Measurements from ENCODE around the gene FAM171A1.

Gene FAM171A1

DNA sequence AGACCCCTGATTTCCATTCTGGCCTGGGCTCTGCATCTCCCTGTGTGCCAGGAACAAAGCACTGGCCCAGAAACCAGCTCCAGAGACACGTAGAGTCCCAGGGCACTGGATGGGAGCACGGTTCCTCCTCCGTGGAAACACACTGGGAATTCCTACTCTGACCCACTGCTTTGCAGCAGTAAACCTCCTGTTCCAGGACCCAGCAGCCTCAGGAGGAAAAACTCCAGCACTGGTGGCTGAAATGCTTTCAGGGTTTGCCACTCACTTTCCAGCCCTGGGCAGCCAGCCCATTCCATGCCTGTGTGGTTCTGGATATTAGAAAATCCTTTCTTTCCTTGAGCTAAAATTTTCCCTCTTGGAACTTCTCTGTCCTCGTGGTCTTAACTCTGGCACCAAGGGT, 58.0 kb downstream of the FAM171A1 start:
- Histone ChIP-seq H3K9me2 (replicated peaks; ENCODE audit: insufficient read depth, low read length) (no peaks in the 10 kb centered on the region), H3K9me3 (replicated peaks; ENCODE audit: insufficient read depth, low read length) (no peaks in the 10 kb centered on the region), H3K4me1 (ENCODE audit: low read length) (no peaks in the 10 kb centered on the region), H3K27me3 (replicated peaks; ENCODE audit: insufficient read depth, low read length) (no peaks in the 10 kb centered on the region), H3K9ac (ENCODE audit: low read length) (no peak overlapping the region), H3K79me2 (ENCODE audit: low read length) (no peaks in the 10 kb centered on the region), H3K36me3 (replicated peaks; ENCODE audit: insufficient read depth, low read length) (no peaks in the 10 kb centered on the region), H3K4me3 (ENCODE audit: low read length) (no peak overlapping the region), H4K20me1 (ENCODE audit: insufficient read depth, low read length) (no peaks in the 10 kb centered on the region), H2AFZ (ENCODE audit: low read length) (no peak overlapping the region), H3K4me2 (ENCODE audit: low read depth, low read length) (no peak overlapping the region), H3K27ac (ENCODE audit: low read length) (no peak overlapping the region), H3F3A (ENCODE audit: insufficient read depth, low read length) (no peaks in the 10 kb centered on the region)
- TF ChIP-seq EZH2phosphoT487 (IDR thresholded peaks at IDR 0.05; ENCODE audit: low read length) (no peak), EZH2 (optimal IDR thresholded peaks at IDR 0.05; ENCODE audit: low read depth, low read length) (no peak)
- TF ChIP-seq, protein P1, sequence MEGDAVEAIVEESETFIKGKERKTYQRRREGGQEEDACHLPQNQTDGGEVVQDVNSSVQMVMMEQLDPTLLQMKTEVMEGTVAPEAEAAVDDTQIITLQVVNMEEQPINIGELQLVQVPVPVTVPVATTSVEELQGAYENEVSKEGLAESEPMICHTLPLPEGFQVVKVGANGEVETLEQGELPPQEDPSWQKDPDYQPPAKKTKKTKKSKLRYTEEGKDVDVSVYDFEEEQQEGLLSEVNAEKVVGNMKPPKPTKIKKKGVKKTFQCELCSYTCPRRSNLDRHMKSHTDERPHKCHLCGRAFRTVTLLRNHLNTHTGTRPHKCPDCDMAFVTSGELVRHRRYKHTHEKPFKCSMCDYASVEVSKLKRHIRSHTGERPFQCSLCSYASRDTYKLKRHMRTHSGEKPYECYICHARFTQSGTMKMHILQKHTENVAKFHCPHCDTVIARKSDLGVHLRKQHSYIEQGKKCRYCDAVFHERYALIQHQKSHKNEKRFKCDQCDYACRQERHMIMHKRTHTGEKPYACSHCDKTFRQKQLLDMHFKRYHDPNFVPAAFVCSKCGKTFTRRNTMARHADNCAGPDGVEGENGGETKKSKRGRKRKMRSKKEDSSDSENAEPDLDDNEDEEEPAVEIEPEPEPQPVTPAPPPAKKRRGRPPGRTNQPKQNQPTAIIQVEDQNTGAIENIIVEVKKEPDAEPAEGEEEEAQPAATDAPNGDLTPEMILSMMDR (IDR thresholded peaks at IDR 0.05; ENCODE audit: low read length) = no peak
- no peak for DNase-seq

DNA sequence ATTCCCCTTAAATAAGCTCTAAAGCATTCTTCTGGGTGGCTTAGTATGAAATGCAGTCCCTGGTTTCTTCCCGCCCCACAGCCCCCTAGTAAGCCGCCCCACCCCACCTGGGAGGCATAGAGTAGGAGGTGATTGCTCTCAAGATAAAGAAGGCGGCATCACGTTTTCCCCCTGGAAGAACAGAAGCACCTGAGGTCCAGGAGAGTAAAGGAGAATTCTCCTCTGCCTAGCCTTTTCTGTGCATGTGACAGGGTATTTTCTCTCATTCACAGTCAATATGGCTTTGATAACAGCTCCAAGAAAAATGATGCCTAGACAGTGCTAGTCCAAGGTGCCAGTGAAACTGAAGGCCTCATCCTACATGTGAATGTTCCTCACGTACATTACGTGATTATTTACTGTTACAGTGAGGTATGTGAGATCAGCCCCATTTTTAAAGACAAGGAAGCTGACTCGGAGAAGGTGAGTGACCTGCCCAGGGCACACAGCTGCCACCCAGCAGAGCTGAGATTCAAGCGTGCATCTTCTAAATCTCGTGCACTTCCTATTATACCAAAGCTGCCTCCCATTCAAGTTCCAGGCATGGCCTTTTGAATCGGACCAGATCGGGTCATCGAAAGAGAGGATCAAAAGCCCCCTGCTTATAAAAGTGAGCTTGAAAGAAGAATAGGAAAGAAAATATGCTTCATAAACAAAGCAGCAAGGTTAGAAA, 59.4 kb downstream of the FAM171A1 start:
- Histone ChIP-seq H3K79me2 (ENCODE audit: low read length) (no peaks in the 10 kb centered on the region), H3K27me3 (replicated peaks; ENCODE audit: insufficient read depth, low read length) (no peaks in the 10 kb centered on the region), H2AFZ (ENCODE audit: low read length) (no peak overlapping the region), H3K4me1 (ENCODE audit: low read length) (no peaks in the 10 kb centered on the region), H3F3A (ENCODE audit: insufficient read depth, low read length) (no peaks in the 10 kb centered on the region), H3K9ac (ENCODE audit: low read length) (no peak overlapping the region), H3K27ac (ENCODE audit: low read length) (no peak overlapping the region), H4K20me1 (ENCODE audit: insufficient read depth, low read length) (no peaks in the 10 kb centered on the region), H3K9me2 (replicated peaks; ENCODE audit: insufficient read depth, low read length) (no peaks in the 10 kb centered on the region), H3K9me3 (replicated peaks; ENCODE audit: insufficient read depth, low read length) (no peaks in the 10 kb centered on the region), H3K36me3 (replicated peaks; ENCODE audit: insufficient read depth, low read length) (no peaks in the 10 kb centered on the region), H3K4me2 (ENCODE audit: low read depth, low read length) (no peak overlapping the region), H3K4me3 (ENCODE audit: low read length) (no peak overlapping the region)
- no peak for TF ChIP-seq EZH2phosphoT487 (IDR thresholded peaks at IDR 0.05; ENCODE audit: low read length)
- TF ChIP-seq EZH2 (optimal IDR thresholded peaks at IDR 0.05; ENCODE audit: low read depth, low read length) = no peak
- TF ChIP-seq, protein P1 (IDR thresholded peaks at IDR 0.05; ENCODE audit: low read length) = no peak
- DNase-seq = no peak

- no peaks in the 10 kb centered on the region for H3F3A ChIP-seq (ENCODE audit: insufficient read depth, low read length)
- H3K9me3 ChIP-seq (replicated peaks; ENCODE audit: insufficient read depth, low read length) = no peaks in the 10 kb centered on the region
- H3K27me3 ChIP-seq (replicated peaks; ENCODE audit: insufficient read depth, low read length) = no peaks in the 10 kb centered on the region
- no peak overlapping the region for H3K27ac ChIP-seq (ENCODE audit: low read length)
- no peak overlapping the region for H3K9ac ChIP-seq (ENCODE audit: low read length)
- H3K79me2 ChIP-seq (ENCODE audit: low read length) = no peaks in the 10 kb centered on the region
- H3K9me2 ChIP-seq (replicated peaks; ENCODE audit: insufficient read depth, low read length) = no peaks in the 10 kb centered on the region
- TF ChIP-seq, protein P1 (IDR thresholded peaks at IDR 0.05; ENCODE audit: low read length) = no peak
- TF ChIP-seq EZH2 (optimal IDR thresholded peaks at IDR 0.05; ENCODE audit: low read depth, low read length) (no peak), EZH2phosphoT487 (IDR thresholded peaks at IDR 0.05; ENCODE audit: low read length) (no peak)
- no peaks in the 10 kb centered on the region for H3K4me1 ChIP-seq (ENCODE audit: low read length)
- no peak overlapping the region for H3K4me3 ChIP-seq (ENCODE audit: low read length)
- H3K36me3 ChIP-seq (replicated peaks; ENCODE audit: insufficient read depth, low read length) = no peaks in the 10 kb centered on the region
- H2AFZ ChIP-seq (ENCODE audit: low read length) = no peak overlapping the region
- no peak for DNase-seq
- H3K4me2 ChIP-seq (ENCODE audit: low read depth, low read length) = no peak overlapping the region
- no peaks in the 10 kb centered on the region for H4K20me1 ChIP-seq (ENCODE audit: insufficient read depth, low read length)
Observed at GRCh38 chr10:15310776-15311568, 60.1 kb downstream of the FAM171A1 start.
